H1 (cell line): ENCODE measurements around the gene AGXT2. TPM values are rescaled to one million over a fixed set of nuclear protein-coding genes. Genes with fewer than 3 reads are reported as not detected.

Experiments
- ASH2L ChIP-seq: fragments of 200-600, 300-600 bp; sonication (generic); IDR thresholded peaks from one replicate; pipeline ENCODE4 v1.7.1; 2017; ENCODE audit warnings: low read length
- EGR1 ChIP-seq: IDR thresholded peaks from 2 replicates; pipeline ENCODE4 v1.6.1; 2011; ENCODE audit warnings: low read depth, low read length, borderline replicate concordance
- SAP30 ChIP-seq: fragments of 300-600 bp; sonication (generic); IDR thresholded peaks from 2 replicates; pipeline ENCODE4 v1.7.1; 2012; ENCODE audit warnings: low read length, moderate library complexity, mild to moderate bottlenecking, inconsistent platforms; ENCODE audit not compliant: insufficient read depth, insufficient replicate concordance
- polyA plus RNA-seq, 7 experiments: library from polyadenylated mRNA; depleted of rRNA in 3 of 7; stranded (reverse) in 5 of 7; unstranded in 2 of 7; fragments of >200 nt in 5 of 7; fragments of 200-250 nt in 2 of 7; gene quantifications; 1 replicate in 5 of 7; 2 replicates in 1 of 7; 4 replicates in 1 of 7; pipeline versions ENCODE4 v1.2.1 to v1.2.3, GENCODE V29; 2011 to 2013; ENCODE audit warnings: missing spikeins in 2 of 7, mixed read lengths in 2 of 7
- total RNA-seq: library from RNA; stranded (reverse); fragmentation: NEBNext Ultra II Directional; extraction: Animal tissue kit (Norgen Biotek cat#: 25700); gene quantifications from 2 replicates; pipeline ENCODE4 v1.2.1, GENCODE V29; 2021

AGXT2 gene
- total and polyA plus RNA-seq, 2 of the 8 experiments (the other 6 are each of a cell fraction or from before 2014, with no cell fraction given): not detected

DNA sequence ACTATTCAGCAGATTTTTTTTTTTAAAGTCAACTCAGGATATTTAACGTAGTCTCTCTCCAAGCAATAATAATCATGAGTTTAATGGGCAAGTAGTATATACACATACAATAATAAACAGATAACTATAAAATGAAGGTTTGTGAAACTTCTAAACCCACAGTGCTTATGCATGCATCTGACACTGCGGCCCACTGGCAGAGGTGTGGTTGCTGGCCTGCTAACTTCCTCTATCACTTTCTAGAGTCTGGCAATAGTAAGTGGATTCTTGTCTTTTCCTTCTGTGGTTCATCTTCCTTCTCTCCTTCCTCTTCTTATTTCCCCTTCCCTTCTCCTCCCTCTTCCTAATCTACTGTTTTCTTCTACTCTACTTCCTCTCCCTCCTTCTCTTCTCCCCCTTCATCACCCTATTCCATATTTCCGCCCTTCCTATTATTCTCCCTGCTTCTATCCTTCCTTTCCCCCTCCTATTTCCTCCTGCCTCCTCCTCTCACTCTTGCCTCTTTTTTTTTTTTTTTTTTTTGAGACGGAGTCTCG is 18.6 kb upstream of the AGXT2 start (continued):
- TF ChIP-seq SAP30 (no peak), EGR1 (no peak), ASH2L (no peak)
